ENCODE data around the gene HOXD4.

Gene HOXD4

DNA sequence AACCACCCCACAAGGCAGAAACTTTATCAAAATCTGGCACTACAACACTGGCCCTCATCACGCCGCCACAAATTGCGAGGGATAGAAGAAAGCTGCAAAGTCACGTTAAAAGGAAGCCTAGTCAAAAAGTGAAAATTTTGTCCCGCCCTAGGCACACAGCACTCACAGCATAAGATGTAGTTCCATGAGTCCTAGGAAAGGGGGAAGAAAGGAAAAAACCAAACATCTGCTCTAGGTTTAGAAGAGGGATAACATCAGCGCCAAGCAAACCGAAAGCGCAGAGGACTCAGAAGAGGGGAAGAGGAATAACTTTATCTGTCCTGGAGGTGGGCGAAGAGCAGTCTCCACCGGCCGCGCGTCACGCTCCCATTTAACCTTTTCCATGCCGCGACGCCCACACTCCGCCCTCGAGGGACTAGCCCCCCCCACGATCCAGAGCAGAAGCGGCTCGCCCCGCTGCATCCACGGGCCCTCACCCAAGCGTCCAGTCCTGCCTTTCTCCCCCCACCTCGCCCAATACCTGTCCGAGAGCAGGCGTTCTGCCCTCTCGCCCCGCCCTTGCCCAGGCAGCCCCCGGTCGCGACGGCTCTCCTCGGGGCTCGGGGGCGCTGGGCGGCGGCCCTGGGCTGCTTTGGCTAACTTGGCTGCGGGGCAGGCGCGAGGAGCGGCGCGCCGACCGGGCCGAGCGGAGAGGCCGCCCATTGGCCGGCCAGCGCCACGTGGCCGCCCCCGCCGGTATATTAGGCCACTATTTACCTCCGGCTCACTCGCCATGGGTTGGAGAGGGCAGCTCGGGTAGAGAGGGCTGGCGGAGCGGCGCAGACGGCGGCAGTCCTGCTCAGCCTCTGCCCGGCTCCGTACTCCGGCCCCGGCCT, 36.8 kb downstream of the HOXD4 start, which contains the start of gene HOXD1:
Gene HOXD1, plus strand, starts transcription at position 770 of the 875 bp plus-strand sequence. CDS start 134 bp downstream, outside the sequence.
- DNase-seq (ENCODE audit: low spot score), result peak; percentile 66

DNA sequence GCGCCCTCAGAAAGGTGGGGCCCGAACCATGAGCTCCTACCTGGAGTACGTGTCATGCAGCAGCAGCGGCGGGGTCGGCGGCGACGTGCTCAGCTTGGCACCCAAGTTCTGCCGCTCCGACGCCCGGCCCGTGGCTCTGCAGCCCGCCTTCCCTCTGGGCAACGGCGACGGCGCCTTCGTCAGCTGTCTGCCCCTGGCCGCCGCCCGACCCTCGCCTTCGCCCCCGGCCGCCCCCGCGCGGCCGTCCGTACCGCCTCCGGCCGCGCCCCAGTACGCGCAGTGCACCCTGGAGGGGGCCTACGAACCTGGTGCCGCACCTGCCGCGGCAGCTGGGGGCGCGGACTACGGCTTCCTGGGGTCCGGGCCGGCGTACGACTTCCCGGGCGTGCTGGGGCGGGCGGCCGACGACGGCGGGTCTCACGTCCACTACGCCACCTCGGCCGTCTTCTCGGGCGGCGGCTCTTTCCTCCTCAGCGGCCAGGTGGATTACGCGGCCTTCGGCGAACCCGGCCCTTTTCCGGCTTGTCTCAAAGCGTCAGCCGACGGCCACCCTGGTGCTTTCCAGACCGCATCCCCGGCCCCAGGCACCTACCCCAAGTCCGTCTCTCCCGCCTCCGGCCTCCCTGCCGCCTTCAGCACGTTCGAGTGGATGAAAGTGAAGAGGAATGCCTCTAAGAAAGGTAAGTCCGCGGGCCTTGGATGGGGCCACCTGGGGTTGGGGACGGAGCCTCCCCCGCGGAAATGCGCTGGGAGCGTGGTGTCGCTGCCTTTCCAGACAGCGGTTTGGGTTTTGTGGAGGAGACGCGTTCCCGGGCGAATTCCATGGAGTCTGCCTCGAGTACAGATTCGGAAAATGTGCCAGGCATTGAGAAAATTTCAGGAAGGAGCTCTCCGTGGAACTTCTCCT, 37.7 kb downstream of the HOXD4 start:
- no peak for DNase-seq (ENCODE audit: low spot score)

DNA sequence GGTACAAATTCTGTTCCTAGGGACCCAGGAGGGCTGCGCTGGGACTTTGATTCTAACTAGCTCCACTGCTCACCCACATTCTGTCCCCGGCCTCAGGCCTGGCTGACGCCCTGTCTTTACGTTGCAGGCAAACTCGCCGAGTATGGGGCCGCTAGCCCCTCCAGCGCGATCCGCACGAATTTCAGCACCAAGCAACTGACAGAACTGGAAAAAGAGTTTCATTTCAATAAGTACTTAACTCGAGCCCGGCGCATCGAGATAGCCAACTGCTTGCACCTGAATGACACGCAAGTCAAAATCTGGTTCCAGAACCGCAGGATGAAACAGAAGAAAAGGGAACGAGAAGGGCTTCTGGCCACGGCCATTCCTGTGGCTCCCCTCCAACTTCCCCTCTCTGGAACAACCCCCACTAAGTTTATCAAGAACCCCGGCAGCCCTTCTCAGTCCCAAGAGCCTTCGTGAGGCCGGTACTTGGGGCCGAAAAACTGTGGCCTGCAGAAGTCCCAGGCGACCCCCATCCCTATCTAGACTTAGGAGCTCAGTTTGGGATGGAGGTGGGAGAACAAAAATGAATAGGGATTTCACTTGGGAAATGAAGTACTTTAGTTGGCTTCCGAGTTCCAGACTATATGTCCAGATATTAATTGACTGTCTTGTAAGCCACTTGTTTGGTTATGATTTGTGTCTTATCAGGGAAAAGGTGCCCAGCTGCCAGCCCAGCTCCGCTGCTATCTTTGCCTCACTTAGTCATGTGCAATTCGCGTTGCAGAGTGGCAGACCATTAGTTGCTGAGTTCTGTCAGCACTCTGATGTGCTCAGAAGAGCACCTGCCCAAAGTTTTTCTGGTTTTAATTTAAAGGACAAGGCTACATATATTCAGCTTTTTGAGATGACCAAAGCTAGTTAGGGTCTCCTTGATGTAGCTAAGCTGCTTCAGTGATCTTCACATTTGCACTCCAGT, 38.6 kb downstream of the HOXD4 start:
- DNase-seq (ENCODE audit: low spot score), result no peak

DNA sequence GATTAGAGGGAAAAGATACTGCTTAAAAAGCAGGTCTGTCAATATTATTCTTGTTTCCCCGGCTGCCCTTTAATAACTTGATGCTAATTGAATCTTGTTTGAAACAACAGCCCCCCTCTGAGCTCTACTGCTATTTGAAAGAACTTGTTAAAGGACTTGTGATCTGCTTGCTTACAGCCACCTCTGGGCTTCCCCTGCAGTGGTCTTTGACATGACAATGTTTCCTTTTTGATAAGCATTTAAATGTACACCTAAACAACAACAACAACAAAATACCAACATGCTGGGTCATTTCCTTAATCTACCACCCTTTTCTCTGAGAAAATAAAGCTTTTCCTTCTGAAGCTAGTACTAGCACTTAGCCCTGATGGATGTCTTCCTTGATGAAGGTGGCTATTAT, 41.0 kb downstream of the HOXD4 start:
- DNase-seq (ENCODE audit: low spot score), result no peak

DNA sequence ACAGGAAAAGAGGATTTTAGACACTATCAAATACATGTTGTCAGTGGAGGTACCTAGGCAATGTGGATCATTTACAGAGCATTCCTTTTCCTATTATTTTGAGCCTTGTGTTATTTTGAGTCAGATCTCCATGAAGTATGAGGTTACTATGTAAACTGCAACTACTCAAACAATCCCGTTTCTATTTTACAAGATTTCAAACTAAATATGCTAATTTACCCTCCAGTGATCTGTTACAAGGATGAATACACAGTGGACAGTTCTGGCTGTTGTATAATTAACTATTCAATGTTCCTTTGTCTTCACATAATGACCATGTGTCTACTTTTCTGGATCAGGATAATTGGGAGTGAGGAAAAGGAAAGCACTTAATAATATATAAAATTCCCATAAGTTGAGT, 41.7 kb downstream of the HOXD4 start:
- no peak for DNase-seq (ENCODE audit: low spot score)

DNA sequence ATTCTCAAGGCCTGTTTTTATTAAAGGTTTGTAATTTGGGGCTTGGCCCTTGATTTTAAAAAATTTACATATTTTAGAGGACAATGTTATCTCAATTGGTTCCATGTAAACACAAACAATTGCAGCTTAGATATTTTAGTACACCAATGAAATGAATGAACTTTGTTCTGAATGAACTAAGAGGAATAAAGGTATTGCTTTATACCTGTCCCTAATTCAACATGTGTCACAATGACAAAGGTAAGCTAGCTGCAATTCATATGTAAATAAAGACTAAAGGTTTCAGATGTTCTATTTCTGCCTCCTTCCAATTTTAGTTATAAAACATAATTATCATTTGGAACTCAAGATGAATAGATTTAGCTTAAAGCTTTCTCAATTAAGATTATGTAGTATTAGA, 48.6 kb downstream of the HOXD4 start:
- DNase-seq (ENCODE audit: low spot score), result no peak

DNA sequence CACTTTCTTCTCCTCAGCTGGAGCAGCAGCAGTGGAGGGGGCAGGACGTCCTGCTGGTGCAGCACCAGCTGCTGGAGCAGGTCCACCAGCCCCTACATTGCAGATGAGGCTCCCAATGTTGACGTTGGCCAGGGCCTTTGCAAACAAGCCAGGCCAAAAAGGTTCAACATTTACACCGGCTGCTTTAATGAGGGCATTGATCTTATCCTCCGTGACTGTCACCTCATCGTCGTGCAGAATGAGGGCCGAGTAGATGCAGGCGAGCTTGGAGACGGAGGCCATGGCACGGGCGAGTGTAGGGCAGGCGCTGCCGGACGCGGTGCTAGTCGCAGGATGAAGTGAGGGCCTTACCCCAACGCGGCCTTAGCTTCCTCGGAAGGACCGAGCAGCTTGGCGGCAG, 49.6 kb downstream of the HOXD4 start:
- DNase-seq (ENCODE audit: low spot score), result no peak

DNA sequence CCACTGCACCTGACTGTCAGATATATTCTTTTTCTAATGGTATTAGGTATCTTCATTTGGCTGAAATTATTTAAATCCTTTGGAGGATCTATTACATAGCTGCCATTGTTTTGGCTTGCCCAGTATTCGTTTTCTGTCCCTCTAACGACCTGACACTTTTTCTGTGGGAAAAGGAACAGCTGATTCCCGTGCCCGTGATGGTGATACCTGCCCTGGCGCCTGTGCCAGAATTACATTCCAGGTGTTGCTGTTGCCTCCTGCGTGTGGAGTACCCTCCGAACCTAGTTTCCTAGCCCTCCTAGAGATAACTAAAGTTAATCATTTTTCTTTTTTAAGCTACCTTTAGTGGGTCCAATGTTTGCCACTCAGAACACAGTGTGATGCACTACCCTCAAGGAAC, 51.1 kb downstream of the HOXD4 start:
- no peak for DNase-seq (ENCODE audit: low spot score)
